ENCODE measurements around the gene CFC1.
"Not testable (repeated sequence)": the region's sequence is repeated elsewhere in the genome, so short reads cannot be mapped to it uniquely, and the experiment has no call there.

The CFC1 gene

GRCh38 chr2:130588688-130589458 lies 10.5 kb downstream of the CFC1 start:
- in situ Hi-C loops (cut with MboI; ENCODE audit: low pct_unique_long_range_greater_than_20kb, low sequenced_read_pairs); DNase-seq: not testable (repeated sequence)

GRCh38 chr2:130584726-130585125 lies 14.6 kb downstream of the CFC1 start:
- DNase-seq; in situ Hi-C loops (cut with MboI; ENCODE audit: low pct_unique_long_range_greater_than_20kb, low sequenced_read_pairs): not testable (repeated sequence)

GRCh38 chr2:130583582-130583981 lies 15.8 kb downstream of the CFC1 start:
- DNase-seq; in situ Hi-C loops (cut with MboI; ENCODE audit: low pct_unique_long_range_greater_than_20kb, low sequenced_read_pairs): not testable (repeated sequence)

GRCh38 chr2:130582970-130583369 lies 16.4 kb downstream of the CFC1 start:
- DNase-seq; in situ Hi-C loops (cut with MboI; ENCODE audit: low pct_unique_long_range_greater_than_20kb, low sequenced_read_pairs): not testable (repeated sequence)

- in situ Hi-C loops (cut with MboI; ENCODE audit: low pct_unique_long_range_greater_than_20kb, low sequenced_read_pairs); DNase-seq: not testable (repeated sequence)
Observed at GRCh38 chr2:130581491-130581890, 17.9 kb downstream of the CFC1 start.

GRCh38 chr2:130579121-130579520 lies 20.3 kb downstream of the CFC1 start:
- DNase-seq; in situ Hi-C loops (cut with MboI; ENCODE audit: low pct_unique_long_range_greater_than_20kb, low sequenced_read_pairs): not testable (repeated sequence)

GRCh38 chr2:130577559-130577958 lies 21.8 kb downstream of the CFC1 start:
- DNase-seq; in situ Hi-C loops (cut with MboI; ENCODE audit: low pct_unique_long_range_greater_than_20kb, low sequenced_read_pairs): not testable (repeated sequence)

- DNase-seq; in situ Hi-C loops (cut with MboI; ENCODE audit: low pct_unique_long_range_greater_than_20kb, low sequenced_read_pairs): not testable (repeated sequence)
Observed at GRCh38 chr2:130576209-130576784, 23.1 kb downstream of the CFC1 start.

GRCh38 chr2:130574230-130574629 lies 25.1 kb downstream of the CFC1 start:
- DNase-seq; in situ Hi-C loops (cut with MboI; ENCODE audit: low pct_unique_long_range_greater_than_20kb, low sequenced_read_pairs): not testable (repeated sequence)

- DNase-seq; in situ Hi-C loops (cut with MboI; ENCODE audit: low pct_unique_long_range_greater_than_20kb, low sequenced_read_pairs): not testable (repeated sequence)
Observed at GRCh38 chr2:130571929-130572328, 27.4 kb downstream of the CFC1 start.

- DNase-seq; in situ Hi-C loops (cut with MboI; ENCODE audit: low pct_unique_long_range_greater_than_20kb, low sequenced_read_pairs): not testable (repeated sequence)
Observed at GRCh38 chr2:130566165-130566564, 33.2 kb downstream of the CFC1 start.

- DNase-seq; in situ Hi-C loops (cut with MboI; ENCODE audit: low pct_unique_long_range_greater_than_20kb, low sequenced_read_pairs): not testable (repeated sequence)
Observed at GRCh38 chr2:130556441-130556840, 42.9 kb downstream of the CFC1 start.

GRCh38 chr2:130554178-130554577 lies 45.2 kb downstream of the CFC1 start:
- DNase-seq; in situ Hi-C loops (cut with MboI; ENCODE audit: low pct_unique_long_range_greater_than_20kb, low sequenced_read_pairs): not testable (repeated sequence)

GRCh38 chr2:130549475-130549874 lies 49.9 kb downstream of the CFC1 start:
- in situ Hi-C loops (cut with MboI; ENCODE audit: low pct_unique_long_range_greater_than_20kb, low sequenced_read_pairs); DNase-seq: not testable (repeated sequence)

- in situ Hi-C loops (cut with MboI; ENCODE audit: low pct_unique_long_range_greater_than_20kb, low sequenced_read_pairs); DNase-seq: not testable (repeated sequence)
Observed at GRCh38 chr2:130548418-130548817, 51.0 kb downstream of the CFC1 start.

GRCh38 chr2:130544978-130545377 lies 54.4 kb downstream of the CFC1 start:
- DNase-seq; in situ Hi-C loops (cut with MboI; ENCODE audit: low pct_unique_long_range_greater_than_20kb, low sequenced_read_pairs): not testable (repeated sequence)

- DNase-seq; in situ Hi-C loops (cut with MboI; ENCODE audit: low pct_unique_long_range_greater_than_20kb, low sequenced_read_pairs): not testable (repeated sequence)
Observed at GRCh38 chr2:130543785-130544528, 55.4 kb downstream of the CFC1 start.

GRCh38 chr2:130542789-130543188 lies 56.6 kb downstream of the CFC1 start:
- not testable (repeated sequence) for DNase-seq

More at GRCh38 chr2:130542789-130543188, 56.6 kb downstream of the CFC1 start:
- in situ Hi-C loops (cut with MboI; ENCODE audit: low pct_unique_long_range_greater_than_20kb, low sequenced_read_pairs), result not testable (repeated sequence)

All from KBM-7 (cell line).